GM12878 (cell line): ENCODE results near the gene ANKRD33. TPM values are rescaled to one million over a fixed set of nuclear protein-coding genes. Genes with fewer than 3 reads are reported as not detected.
A peak's percentile ranks its signal among the peaks of the same experiment; 100 is the strongest.

Source experiments
- ATAC-seq: fragments of 200-7000 bp; cut with Tn5 transposase; 3 replicates; pipeline ENCODE4 v1.9.1; 2020; ENCODE audit warnings: mild to moderate bottlenecking, moderate library complexity
- BruUV-seq: library from RNA; stranded (reverse); fragments of 400-500 nt; replicated peaks from 2 replicates; lab custom pipeline; 2021; lab: Mats Ljungman, UMichigan
- CTCF ChIA-PET: fragments of 300-600 bp; sonication (Branson Sonifier 250); formaldehyde crosslinking; extraction: SDS; loops from one replicate; lab custom pipeline; 2021; ENCODE audit warnings: inconsistent platforms; lab: Yijun Ruan, JAX
- POLR2A ChIA-PET: fragments of 350-600 bp; formaldehyde crosslinking; extraction: SDS; loops from one replicate; lab custom pipeline; 2021; ENCODE audit warnings: inconsistent platforms; lab: Charles Lee
- RAD21 ChIA-PET: fragments of 300-600 bp; sonication (Branson Sonifier 250); formaldehyde crosslinking; loops from one replicate; lab custom pipeline; 2023; ENCODE audit warnings: antibody characterized with exemption; ENCODE audit not compliant: unreplicated experiment; lab: Charles Lee
- SMC1A ChIA-PET: fragments of 300-600 bp; sonication (Branson Sonifier 250); formaldehyde crosslinking; loops from one replicate; lab custom pipeline; 2023; ENCODE audit not compliant: unreplicated experiment, uncharacterized antibody; lab: Charles Lee
- DNase-seq: peaks from one replicate; pipeline ENCODE4 v3.0.0-alpha.2; 2011; ENCODE audit warnings: low read depth, low spot score
- FAIRE-seq: peaks from 3 replicates; lab custom pipeline; 2011; peaks lifted over from hg19 to GRCh38; lab: Jason Lieb, UNC
- H2AFZ ChIP-seq: 2 replicates; pipeline ENCODE4 v1.6.0; 2011; ENCODE audit warnings: low read depth, low read length, control low read depth; ENCODE audit not compliant: control insufficient read depth
- H3K27ac ChIP-seq: 2 replicates; pipeline ENCODE4 v1.5.1; 2011; ENCODE audit warnings: control low read depth; ENCODE audit not compliant: control insufficient read depth, insufficient read depth
- H3K27me3 ChIP-seq, 2 experiments: replicated peaks in 1 of 2; 2 replicates each; pipeline versions ENCODE4 v1.6.0 to v1.6.1; 2011; ENCODE audit warnings: low read length in 1 of 2; ENCODE audit not compliant: control insufficient read depth in 2 of 2, insufficient read depth in 2 of 2
- H3K36me3 ChIP-seq, 2 experiments: 2 replicates each; pipeline ENCODE4 v1.5.1; 2011; ENCODE audit warnings: low read length in 1 of 2; ENCODE audit not compliant: control insufficient read depth in 2 of 2, insufficient read depth in 2 of 2
- H3K4me1 ChIP-seq: 2 replicates; pipeline ENCODE4 v1.6.1; 2011; ENCODE audit warnings: mild to moderate bottlenecking, low read length, moderate library complexity, mixed read lengths; ENCODE audit not compliant: control insufficient read depth, insufficient read depth
- H3K4me2 ChIP-seq: 2 replicates; pipeline ENCODE4 v1.6.0; 2011; ENCODE audit warnings: control low read depth; ENCODE audit not compliant: control insufficient read depth, insufficient read depth
- H3K4me3 ChIP-seq: fragments of 200-600 bp; sonication (generic); 2 replicates; pipeline ENCODE4 v1.5.1; 2016
- H3K79me2 ChIP-seq: 2 replicates; pipeline ENCODE4 v1.6.0; 2011; ENCODE audit warnings: low read length; ENCODE audit not compliant: control insufficient read depth, insufficient read depth
- H3K9ac ChIP-seq: 2 replicates; pipeline ENCODE4 v1.8.0; 2011; ENCODE audit warnings: low read length, control low read depth, mixed read lengths; ENCODE audit not compliant: control insufficient read depth, insufficient read depth
- H3K9me3 ChIP-seq: replicated peaks from 3 replicates; pipeline ENCODE4 v1.5.1; 2011; ENCODE audit warnings: mild to moderate bottlenecking, low read length; ENCODE audit not compliant: control insufficient read depth, insufficient read depth
- H4K20me1 ChIP-seq: 2 replicates; pipeline ENCODE4 v1.6.0; 2011; ENCODE audit not compliant: control insufficient read depth, insufficient read depth
- CTCF ChIP-seq, 3 experiments: IDR thresholded peaks in 2 of 3; conservative IDR thresholded peaks in 1 of 3; 2 replicates each; pipeline ENCODE4 v1.5.1; 2011; ENCODE audit warnings: low read depth in 3 of 3, low read length in 3 of 3, mild to moderate bottlenecking in 3 of 3, control low read depth in 2 of 3, moderate library complexity in 2 of 3, inconsistent platforms in 1 of 3, mixed read lengths in 1 of 3; ENCODE audit not compliant: control insufficient read depth in 2 of 3, insufficient read depth in 1 of 3; ENCODE audit errors: extremely low read depth in 1 of 3
- HSF1 ChIP-seq: fragments of 150-350 bp; IDR thresholded peaks from 2 replicates; pipeline ENCODE4 v1.6.1; 2014; ENCODE audit warnings: mild to moderate bottlenecking, low read depth, low read length
- IRF3 ChIP-seq: fragments of 450-650 bp; IDR thresholded peaks from 2 replicates; pipeline ENCODE4 v1.6.1; 2014; ENCODE audit warnings: mild to moderate bottlenecking
- KDM1A ChIP-seq: fragments of 200-600 bp; sonication (generic); IDR thresholded peaks from 2 replicates; pipeline ENCODE4 v1.6.1; 2016; ENCODE audit warnings: borderline replicate concordance
- MTA3 ChIP-seq: IDR thresholded peaks from 2 replicates; pipeline ENCODE4 v1.6.1; 2012; ENCODE audit warnings: low read length, inconsistent platforms, borderline replicate concordance
- MYB ChIP-seq: fragments of 150-350 bp; IDR thresholded peaks from 2 replicates; pipeline ENCODE4 v1.6.1; 2014; ENCODE audit warnings: mild to moderate bottlenecking, low read depth, low read length, borderline replicate concordance
- NFIC ChIP-seq: IDR thresholded peaks from 2 replicates; pipeline ENCODE4 v1.6.1; 2012; ENCODE audit warnings: low read depth, mild to moderate bottlenecking, inconsistent platforms, low read length, moderate library complexity
- POLR2A ChIP-seq: IDR thresholded peaks from 2 replicates; pipeline ENCODE4 v1.6.1; 2011; ENCODE audit warnings: low read depth, mild to moderate bottlenecking, low read length
- POU2F2 ChIP-seq: IDR thresholded peaks from 3 replicates; pipeline ENCODE4 v1.6.1; 2011; ENCODE audit warnings: low read depth, mild to moderate bottlenecking, low read length, borderline replicate concordance
- RAD21 ChIP-seq: IDR thresholded peaks from 2 replicates; pipeline ENCODE4 v1.6.1; 2011; ENCODE audit warnings: mild to moderate bottlenecking, low read depth, low read length, moderate library complexity; ENCODE audit not compliant: insufficient read depth
- SMC3 ChIP-seq: IDR thresholded peaks from 2 replicates; pipeline ENCODE4 v1.6.1; 2011; ENCODE audit warnings: low read length, improper control_type of control experiment, borderline replicate concordance
- SP1 ChIP-seq: IDR thresholded peaks from one replicate; pipeline ENCODE4 v1.6.1; 2011; ENCODE audit warnings: low read depth, low read length
- USF1 ChIP-seq: IDR thresholded peaks from 2 replicates; pipeline ENCODE4 v1.6.1; 2011; ENCODE audit warnings: borderline replicate concordance, low read depth, mild to moderate bottlenecking, moderate library complexity, mixed read lengths, low read length; ENCODE audit not compliant: insufficient read depth; ENCODE audit errors: extremely low read length
- WGBS: methylation state at CpG from one replicate; pipeline ENCODE4 v1.1.6; 2016; ENCODE audit warnings: low lambda C conversion rate; ENCODE audit not compliant: insufficient replicate concordance, insufficient coverage; ENCODE audit errors: missing lambda C conversion rate; 5-methylcytosine and 5-hydroxymethylcytosine counted together
- in situ Hi-C: fragments of 300-500 bp; cut with MboI; formaldehyde crosslinking; loops from 9 replicates; pipeline ENCODE4 v1.14.3; 2018; ENCODE audit warnings: mixed read lengths
- intact Hi-C: fragments of 100-400 bp; cut with micrococcal nuclease; formaldehyde crosslinking; loops from one replicate; pipeline ENCODE4 v1.14.2; 2022; ENCODE audit not compliant: unreplicated experiment
- polyA plus RNA-seq, 11 experiments: library from polyadenylated mRNA; depleted of rRNA in 4 of 11; unstranded in 6 of 11; stranded (reverse) in 5 of 11; fragments of >200 nt; fragmentation: Nextera tagmentation in 4 of 11; fragmentation: Illumina TruSeq in 1 of 11; extraction: Ambion mirVana in 4 of 11; extraction: Trizol in 1 of 11; gene quantifications; 1 replicate in 1 of 11; 2 replicates in 10 of 11; pipeline versions ENCODE4 v1.2.1 to v1.2.3, GENCODE V29; 2011 to 2016; ENCODE audit warnings: inconsistent platforms in 2 of 11, missing spikeins in 2 of 11, low read depth in 1 of 11
- total RNA-seq, 4 experiments: library from RNA; depleted of rRNA in 3 of 4; stranded (reverse); fragments of >200 nt in 3 of 4; fragmentation: Illumina TruSeq in 1 of 4; extraction: Trizol in 1 of 4; gene quantifications; 2 replicates each; pipeline versions ENCODE4 v1.2.1 to v1.2.3, GENCODE V29; 2013 to 2021

Gene ANKRD33
- total and polyA plus RNA-seq, 10 of the 15 experiments (the other 5 are each of a cell fraction or from before 2014, with no cell fraction given): not detected

- TF ChIP-seq HSF1 (no peak), KDM1A (no peak), MTA3 (no peak), CTCF (IDR thresholded peaks at IDR 0.05 in 2 of 3, conservative IDR thresholded peaks at IDR 0.05 in 1 of 3; ENCODE audit: control insufficient read depth in 2 of 3, extremely low read depth in 1 of 3, insufficient read depth in 1 of 3, low read depth in 3 of 3, low read length in 3 of 3) (no peak), NFIC (no peak), POLR2A (no peak), MYB (no peak)
Observed at GRCh38 chr12:51926064-51926632, 38.2 kb downstream of the ANKRD33 start (continued).

- no peaks in the 10 kb centered on the region for H4K20me1 ChIP-seq
- TF ChIP-seq USF1 (no peak), CTCF (IDR thresholded peaks at IDR 0.05 in 2 of 3, conservative IDR thresholded peaks at IDR 0.05 in 1 of 3; ENCODE audit: control insufficient read depth in 2 of 3, extremely low read depth in 1 of 3, insufficient read depth in 1 of 3, low read depth in 3 of 3, low read length in 3 of 3) (peak; percentile 42 to 70 (median 60)), SMC3 (peak; percentile 58; the same call in 1 of the 2 replicates), IRF3 (no peak), SP1 (no peak), RAD21 (peak; percentile 53), POU2F2 (no peak)
- no peak overlapping the region for H3K4me2 ChIP-seq
- no peak overlapping the region for H3K4me3 ChIP-seq
- H3K27me3 ChIP-seq: no peaks in the 10 kb centered on the region
- H3K27ac ChIP-seq: no peak overlapping the region
- no peak overlapping the region for H3K9ac ChIP-seq
- WGBS: 48% methylated on average over 2 of the region's 2 CpGs
- no peak for FAIRE-seq
- no peak overlapping the region for H2AFZ ChIP-seq
- ChIA-PET RAD21 (interaction anchor here (1.0 to 2.1 kb wide), 2 partner anchors 58 to 99 kb away, joined by 3 to 7 read pairs; no protein-coding TSS in a partner anchor), POLR2A (no interaction called here), CTCF (interaction anchor here (1.2 to 2.8 kb wide), 5 partner anchors 10 to 55 kb away, joined by 3 to 19 read pairs (median 4); no protein-coding TSS in a partner anchor), SMC1A (interaction anchor here (0.8 to 1.4 kb wide), 2 partner anchors 54 to 56 kb away, joined by 3 to 4 read pairs; no protein-coding TSS in a partner anchor)
- H3K36me3 ChIP-seq: no peaks in the 10 kb centered on the region
- DNase-seq: no peak
- intact Hi-C loops: loop anchor here (1.0 kb wide), 1 partner anchor 54 kb away; no protein-coding TSS in a partner anchor
- BruUV-seq: no TSS peak
- no peaks in the 10 kb centered on the region for H3K79me2 ChIP-seq
- H3K9me3 ChIP-seq: no peaks in the 10 kb centered on the region
- H3K4me1 ChIP-seq: peaks cover 35% of the 10 kb centered on the region
- in situ Hi-C loops: no loop called here
- ATAC-seq: peak; percentile 66
Observed at GRCh38 chr12:51926718-51927117, 38.8 kb downstream of the ANKRD33 start.
